Epithelial cell of alveolus of lung (primary cell): Measurements from ENCODE around the gene OTULIN. TPM values are rescaled to one million over a fixed set of nuclear protein-coding genes. Genes with fewer than 3 reads are reported as not detected.

ENCODE experiments used
- total RNA-seq: library from RNA; depleted of rRNA; stranded (reverse); fragments of >200 nt; gene quantifications from 2 replicates; pipeline ENCODE4 v1.2.1, GENCODE V29; 2015

The OTULIN gene
- total RNA-seq, result 23.3 and 29.1 TPM in 2 replicates

DNA sequence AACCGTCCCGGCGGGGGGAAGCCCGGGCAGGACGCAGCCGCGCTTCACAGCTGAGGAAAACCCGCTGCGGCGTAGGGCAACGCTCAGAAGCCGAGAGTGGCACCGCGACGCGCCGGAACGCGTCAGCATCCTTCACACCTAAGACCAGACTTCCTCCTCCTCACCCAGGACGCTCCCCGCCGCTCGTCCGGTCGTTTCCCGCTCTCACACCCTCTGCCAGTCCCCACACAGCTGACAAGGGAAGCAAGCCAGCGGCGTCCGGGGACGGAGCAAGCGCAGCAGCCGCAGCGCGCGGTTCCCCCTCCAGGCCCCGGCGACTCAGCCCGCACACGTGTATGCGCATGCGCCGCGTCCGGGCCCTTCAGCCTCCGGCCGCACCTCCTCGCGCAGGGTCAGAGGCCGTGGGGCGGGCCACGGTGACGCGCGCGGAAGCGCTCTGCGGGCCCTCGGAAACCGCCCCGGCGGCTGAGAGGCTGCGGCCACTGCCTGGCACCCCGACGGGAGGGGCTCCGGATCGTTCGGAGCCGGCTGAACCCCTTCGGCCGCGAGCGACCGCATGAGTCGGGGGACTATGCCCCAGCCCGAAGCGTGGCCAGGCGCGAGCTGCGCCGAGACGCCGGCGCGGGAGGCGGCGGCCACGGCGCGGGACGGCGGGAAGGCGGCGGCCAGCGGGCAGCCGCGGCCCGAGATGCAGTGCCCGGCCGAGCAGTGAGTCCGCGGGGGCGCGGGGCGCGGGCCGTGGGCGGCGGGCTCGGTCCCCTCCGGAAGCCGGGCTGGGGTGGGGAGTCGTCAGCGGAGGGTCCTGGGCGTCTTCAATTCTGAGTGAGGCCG lies at the start of gene OTULIN:
Gene OTULIN, plus strand, starts transcription at position 449 of the 831 bp plus-strand sequence. Its CDS starts 108 bp downstream, at position 557.

Other genes starting within 250 kb of the OTULIN start
- gene OTULINL, start 82.9 kb upstream of the OTULIN start, total RNA-seq, result 4.3 and 4.8 TPM in 2 replicates
- 7.3 and 22.6 TPM in 2 replicates for gene ANKH, start 207.1 kb downstream of the OTULIN start, total RNA-seq